GM12878 (cell line): ENCODE data around the gene CHRM5. TPM values are rescaled to one million over a fixed set of nuclear protein-coding genes. Genes with fewer than 3 reads are reported as not detected.

ENCODE experiments used
- ATAC-seq: fragments of 200-7000 bp; cut with Tn5 transposase; 3 replicates; pipeline ENCODE4 v1.9.1; 2020; ENCODE audit warnings: mild to moderate bottlenecking, moderate library complexity
- BruUV-seq: library from RNA; stranded (reverse); fragments of 400-500 nt; replicated peaks from 2 replicates; lab custom pipeline; 2021; lab: Mats Ljungman, UMichigan
- CTCF ChIA-PET: fragments of 300-600 bp; sonication (Branson Sonifier 250); formaldehyde crosslinking; extraction: SDS; loops from one replicate; lab custom pipeline; 2021; ENCODE audit warnings: inconsistent platforms; lab: Yijun Ruan, JAX
- POLR2A ChIA-PET: fragments of 350-600 bp; formaldehyde crosslinking; extraction: SDS; loops from one replicate; lab custom pipeline; 2021; ENCODE audit warnings: inconsistent platforms; lab: Charles Lee
- RAD21 ChIA-PET: fragments of 300-600 bp; sonication (Branson Sonifier 250); formaldehyde crosslinking; loops from one replicate; lab custom pipeline; 2023; ENCODE audit warnings: antibody characterized with exemption; ENCODE audit not compliant: unreplicated experiment; lab: Charles Lee
- SMC1A ChIA-PET: fragments of 300-600 bp; sonication (Branson Sonifier 250); formaldehyde crosslinking; loops from one replicate; lab custom pipeline; 2023; ENCODE audit not compliant: unreplicated experiment, uncharacterized antibody; lab: Charles Lee
- DNase-seq: peaks from one replicate; pipeline ENCODE4 v3.0.0-alpha.2; 2011; ENCODE audit warnings: low read depth, low spot score
- FAIRE-seq: peaks from 3 replicates; lab custom pipeline; 2011; peaks lifted over from hg19 to GRCh38; lab: Jason Lieb, UNC
- H2AFZ ChIP-seq: 2 replicates; pipeline ENCODE4 v1.6.0; 2011; ENCODE audit warnings: low read depth, low read length, control low read depth; ENCODE audit not compliant: control insufficient read depth
- H3K27ac ChIP-seq: 2 replicates; pipeline ENCODE4 v1.5.1; 2011; ENCODE audit warnings: control low read depth; ENCODE audit not compliant: control insufficient read depth, insufficient read depth
- H3K27me3 ChIP-seq, 2 experiments: replicated peaks in 1 of 2; 2 replicates each; pipeline versions ENCODE4 v1.6.0 to v1.6.1; 2011; ENCODE audit warnings: low read length in 1 of 2; ENCODE audit not compliant: control insufficient read depth in 2 of 2, insufficient read depth in 2 of 2
- H3K36me3 ChIP-seq, 2 experiments: 2 replicates each; pipeline ENCODE4 v1.5.1; 2011; ENCODE audit warnings: low read length in 1 of 2; ENCODE audit not compliant: control insufficient read depth in 2 of 2, insufficient read depth in 2 of 2
- H3K4me1 ChIP-seq: 2 replicates; pipeline ENCODE4 v1.6.1; 2011; ENCODE audit warnings: mild to moderate bottlenecking, low read length, moderate library complexity, mixed read lengths; ENCODE audit not compliant: control insufficient read depth, insufficient read depth
- H3K4me2 ChIP-seq: 2 replicates; pipeline ENCODE4 v1.6.0; 2011; ENCODE audit warnings: control low read depth; ENCODE audit not compliant: control insufficient read depth, insufficient read depth
- H3K4me3 ChIP-seq: fragments of 200-600 bp; sonication (generic); 2 replicates; pipeline ENCODE4 v1.5.1; 2016
- H3K79me2 ChIP-seq: 2 replicates; pipeline ENCODE4 v1.6.0; 2011; ENCODE audit warnings: low read length; ENCODE audit not compliant: control insufficient read depth, insufficient read depth
- H3K9ac ChIP-seq: 2 replicates; pipeline ENCODE4 v1.8.0; 2011; ENCODE audit warnings: low read length, control low read depth, mixed read lengths; ENCODE audit not compliant: control insufficient read depth, insufficient read depth
- H3K9me3 ChIP-seq: replicated peaks from 3 replicates; pipeline ENCODE4 v1.5.1; 2011; ENCODE audit warnings: mild to moderate bottlenecking, low read length; ENCODE audit not compliant: control insufficient read depth, insufficient read depth
- H4K20me1 ChIP-seq: 2 replicates; pipeline ENCODE4 v1.6.0; 2011; ENCODE audit not compliant: control insufficient read depth, insufficient read depth
- BHLHE40 ChIP-seq, 2 experiments: fragments of 450-650 bp in 1 of 2; IDR thresholded peaks; 2 replicates each; pipeline ENCODE4 v1.6.1; 2011 to 2017; ENCODE audit warnings: low read depth in 2 of 2, borderline replicate concordance in 1 of 2, improper control_type of control experiment in 1 of 2, low read length in 1 of 2, mild to moderate bottlenecking in 1 of 2
- POLR2AphosphoS2 ChIP-seq: IDR thresholded peaks from 2 replicates; pipeline ENCODE4 v1.6.1; 2011; ENCODE audit warnings: low read depth, mild to moderate bottlenecking, low read length, improper control_type of control experiment, moderate library complexity
- RAD21 ChIP-seq: IDR thresholded peaks from 2 replicates; pipeline ENCODE4 v1.6.1; 2011; ENCODE audit warnings: mild to moderate bottlenecking, low read depth, low read length, moderate library complexity; ENCODE audit not compliant: insufficient read depth
- ZNF217 ChIP-seq: fragments of 450-650 bp; IDR thresholded peaks from 2 replicates; pipeline ENCODE4 v1.6.1; 2017; ENCODE audit warnings: antibody characterized with exemption, mild to moderate bottlenecking
- ZSCAN29 ChIP-seq: fragments of 450-650 bp; IDR thresholded peaks from 2 replicates; pipeline ENCODE4 v1.6.1; 2017; ENCODE audit warnings: mild to moderate bottlenecking, moderate library complexity
- WGBS: methylation state at CpG from one replicate; pipeline ENCODE4 v1.1.6; 2016; ENCODE audit warnings: low lambda C conversion rate; ENCODE audit not compliant: insufficient replicate concordance, insufficient coverage; ENCODE audit errors: missing lambda C conversion rate; 5-methylcytosine and 5-hydroxymethylcytosine counted together
- in situ Hi-C: fragments of 300-500 bp; cut with MboI; formaldehyde crosslinking; loops from 9 replicates; pipeline ENCODE4 v1.14.3; 2018; ENCODE audit warnings: mixed read lengths
- intact Hi-C: fragments of 100-400 bp; cut with micrococcal nuclease; formaldehyde crosslinking; loops from one replicate; pipeline ENCODE4 v1.14.2; 2022; ENCODE audit not compliant: unreplicated experiment
- polyA plus RNA-seq, 11 experiments: library from polyadenylated mRNA; depleted of rRNA in 4 of 11; unstranded in 6 of 11; stranded (reverse) in 5 of 11; fragments of >200 nt; fragmentation: Nextera tagmentation in 4 of 11; fragmentation: Illumina TruSeq in 1 of 11; extraction: Ambion mirVana in 4 of 11; extraction: Trizol in 1 of 11; gene quantifications; 1 replicate in 1 of 11; 2 replicates in 10 of 11; pipeline versions ENCODE4 v1.2.1 to v1.2.3, GENCODE V29; 2011 to 2016; ENCODE audit warnings: inconsistent platforms in 2 of 11, missing spikeins in 2 of 11, low read depth in 1 of 11
- total RNA-seq, 4 experiments: library from RNA; depleted of rRNA in 3 of 4; stranded (reverse); fragments of >200 nt in 3 of 4; fragmentation: Illumina TruSeq in 1 of 4; extraction: Trizol in 1 of 4; gene quantifications; 2 replicates each; pipeline versions ENCODE4 v1.2.1 to v1.2.3, GENCODE V29; 2013 to 2021
- TF ChIP-seq, protein P1 (sequence below): fragments of 150-350 bp; IDR thresholded peaks from 2 replicates; pipeline ENCODE4 v1.6.1; 2014; ENCODE audit warnings: mild to moderate bottlenecking, low read depth, low read length
- TF ChIP-seq, protein P2 (sequence below): fragments of 450-650 bp; IDR thresholded peaks from 2 replicates; pipeline ENCODE4 v1.6.1; 2018; ENCODE audit warnings: mild to moderate bottlenecking, low read depth, moderate library complexity; ENCODE audit not compliant: partially characterized antibody

Gene CHRM5
- total and polyA plus RNA-seq, 10 of the 15 experiments (the other 5 are each of a cell fraction or from before 2014, with no cell fraction given) = 0.01 to 0.10 (median 0.04) TPM; not detected in 6

DNA sequence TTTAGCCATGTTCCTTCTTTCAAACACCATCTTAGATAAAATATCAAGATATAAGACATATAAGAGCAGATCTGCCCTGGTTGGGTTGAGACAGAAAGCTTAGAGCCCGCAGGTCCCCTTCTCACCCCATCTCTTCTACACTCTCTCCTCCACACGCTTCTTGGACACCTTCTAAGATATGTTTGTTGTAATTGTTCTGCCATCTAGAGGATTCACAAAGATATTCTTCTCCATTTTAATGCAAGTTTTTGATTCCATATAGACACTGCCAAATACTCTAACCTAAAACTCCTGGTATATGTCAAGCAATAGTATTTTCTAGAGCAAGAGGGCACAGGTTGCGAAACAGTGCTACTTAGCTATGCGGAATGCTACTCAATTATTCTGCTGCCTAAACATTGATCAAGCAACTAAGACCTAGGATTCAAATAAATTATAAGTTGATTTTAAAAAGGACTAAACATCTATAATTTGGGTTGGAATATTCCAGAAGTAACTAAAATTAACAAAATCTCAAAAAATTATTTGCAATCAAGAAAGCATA is 6.8 kb downstream of the CHRM5 start:
- TF ChIP-seq, protein P1, sequence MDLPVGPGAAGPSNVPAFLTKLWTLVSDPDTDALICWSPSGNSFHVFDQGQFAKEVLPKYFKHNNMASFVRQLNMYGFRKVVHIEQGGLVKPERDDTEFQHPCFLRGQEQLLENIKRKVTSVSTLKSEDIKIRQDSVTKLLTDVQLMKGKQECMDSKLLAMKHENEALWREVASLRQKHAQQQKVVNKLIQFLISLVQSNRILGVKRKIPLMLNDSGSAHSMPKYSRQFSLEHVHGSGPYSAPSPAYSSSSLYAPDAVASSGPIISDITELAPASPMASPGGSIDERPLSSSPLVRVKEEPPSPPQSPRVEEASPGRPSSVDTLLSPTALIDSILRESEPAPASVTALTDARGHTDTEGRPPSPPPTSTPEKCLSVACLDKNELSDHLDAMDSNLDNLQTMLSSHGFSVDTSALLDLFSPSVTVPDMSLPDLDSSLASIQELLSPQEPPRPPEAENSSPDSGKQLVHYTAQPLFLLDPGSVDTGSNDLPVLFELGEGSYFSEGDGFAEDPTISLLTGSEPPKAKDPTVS = no peak
- TF ChIP-seq RAD21 = 0 out of 2 replicates have a peak, but pooled peaks have one; percentile 14
- Histone ChIP-seq H2AFZ (no peak overlapping the region), H3K36me3 (no peaks in the 10 kb centered on the region), H3K9me3 (no peaks in the 10 kb centered on the region), H3K4me1 (no peaks in the 10 kb centered on the region), H3K27ac (no peak overlapping the region), H3K79me2 (no peaks in the 10 kb centered on the region), H3K4me2 (no peak overlapping the region), H3K27me3 (no peaks in the 10 kb centered on the region), H3K9ac (no peak overlapping the region), H4K20me1 (no peaks in the 10 kb centered on the region), H3K4me3 (no peak overlapping the region)
- no peak for DNase-seq
- RAD21 ChIA-PET = interaction anchor here (1.2 kb wide), 1 partner anchor 11 kb away, joined by 5 read pairs; no protein-coding TSS in a partner anchor
- WGBS = over 99% methylated on average over 4 of the region's 4 CpGs
- in situ Hi-C loops (no loop called here), intact Hi-C loops (no loop called here)
- CTCF ChIA-PET = interaction anchor here (0.6 kb wide), 1 partner anchor 43 kb away, joined by 3 read pairs; no protein-coding TSS in a partner anchor
- BruUV-seq = no TSS peak
- POLR2A ChIA-PET = no interaction called here
- no peak for ATAC-seq
- no peak for FAIRE-seq
- SMC1A ChIA-PET = interaction anchor here (0.9 kb wide), 1 partner anchor 9 kb away, joined by 3 read pairs; no protein-coding TSS in a partner anchor

- Histone ChIP-seq H3K4me3 (no peak overlapping the region), H3K4me2 (no peak overlapping the region), H3K27ac (no peak overlapping the region), H3K9me3 (no peaks in the 10 kb centered on the region), H2AFZ (no peak overlapping the region), H3K36me3 (no peaks in the 10 kb centered on the region), H3K27me3 (no peaks in the 10 kb centered on the region), H3K4me1 (no peaks in the 10 kb centered on the region), H3K79me2 (no peaks in the 10 kb centered on the region), H4K20me1 (no peaks in the 10 kb centered on the region), H3K9ac (no peak overlapping the region)
- TF ChIP-seq BHLHE40 (IDR thresholded peaks at IDR 0.05; ENCODE audit: borderline replicate concordance in 1 of 2, low read depth in 2 of 2, low read length in 1 of 2) (no peak), POLR2AphosphoS2 (no peak), ZSCAN29 (no peak), ZNF217 (no peak)
- TF ChIP-seq, protein P2, sequence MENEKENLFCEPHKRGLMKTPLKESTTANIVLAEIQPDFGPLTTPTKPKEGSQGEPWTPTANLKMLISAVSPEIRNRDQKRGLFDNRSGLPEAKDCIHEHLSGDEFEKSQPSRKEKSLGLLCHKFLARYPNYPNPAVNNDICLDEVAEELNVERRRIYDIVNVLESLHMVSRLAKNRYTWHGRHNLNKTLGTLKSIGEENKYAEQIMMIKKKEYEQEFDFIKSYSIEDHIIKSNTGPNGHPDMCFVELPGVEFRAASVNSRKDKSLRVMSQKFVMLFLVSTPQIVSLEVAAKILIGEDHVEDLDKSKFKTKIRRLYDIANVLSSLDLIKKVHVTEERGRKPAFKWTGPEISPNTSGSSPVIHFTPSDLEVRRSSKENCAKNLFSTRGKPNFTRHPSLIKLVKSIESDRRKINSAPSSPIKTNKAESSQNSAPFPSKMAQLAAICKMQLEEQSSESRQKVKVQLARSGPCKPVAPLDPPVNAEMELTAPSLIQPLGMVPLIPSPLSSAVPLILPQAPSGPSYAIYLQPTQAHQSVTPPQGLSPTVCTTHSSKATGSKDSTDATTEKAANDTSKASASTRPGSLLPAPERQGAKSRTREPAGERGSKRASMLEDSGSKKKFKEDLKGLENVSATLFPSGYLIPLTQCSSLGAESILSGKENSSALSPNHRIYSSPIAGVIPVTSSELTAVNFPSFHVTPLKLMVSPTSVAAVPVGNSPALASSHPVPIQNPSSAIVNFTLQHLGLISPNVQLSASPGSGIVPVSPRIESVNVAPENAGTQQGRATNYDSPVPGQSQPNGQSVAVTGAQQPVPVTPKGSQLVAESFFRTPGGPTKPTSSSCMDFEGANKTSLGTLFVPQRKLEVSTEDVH = no peak
- no peak for ATAC-seq
- no peak for FAIRE-seq
- ChIA-PET POLR2A (interaction anchor here (0.5 kb wide), 1 partner anchor 1072 kb away, joined by 7 read pairs; no protein-coding TSS in a partner anchor), CTCF (no interaction called here), SMC1A (interaction anchor here (1.4 kb wide), 1 partner anchor 12 kb away, joined by 4 read pairs; the partner anchor contains the start of gene CHRM5), RAD21 (no interaction called here)
- intact Hi-C loops (no loop called here), in situ Hi-C loops (no loop called here)
- BruUV-seq = no TSS peak
- WGBS = 63% methylated on average over 7 of the region's 7 CpGs
- no peak for DNase-seq
Observed at GRCh38 chr15:33980159-33980558, 11.9 kb downstream of the CHRM5 start.
